Activated CD4-positive, alpha-beta T cell treated with anti-CD3 and anti-CD28 coated beads, Interleukin-2, amount 10 ng/mL, durations not matched to agents 7 days and 5 days (primary cell): ENCODE data around the gene GPHA2. TPM values are rescaled to one million over a fixed set of nuclear protein-coding genes. Genes with fewer than 3 reads are reported as not detected.

Experiments used
- CTCF ChIA-PET: fragments of 350-600 bp; sonication (Branson Sonifier 250); formaldehyde crosslinking; loops from one replicate; lab custom pipeline; 2021; ENCODE audit warnings: antibody characterized with exemption; lab: Charles Lee
- POLR2A ChIA-PET: fragments of 350-600 bp; sonication (Branson Sonifier 250); formaldehyde crosslinking; loops from one replicate; lab custom pipeline; 2021; ENCODE audit warnings: antibody characterized with exemption; lab: Charles Lee
- DNase-seq: peaks from one replicate; pipeline ENCODE4 v3.0.0-alpha.2; 2020
- H3K27ac Mint-ChIP-seq: one replicate; pipeline ENCODE4 v1.8.0; 2021; ENCODE audit warnings: mild to moderate bottlenecking, moderate library complexity, mixed read lengths
- H3K27me3 Mint-ChIP-seq: one replicate; pipeline ENCODE4 v1.8.0; 2021; ENCODE audit warnings: mixed read lengths
- H3K36me3 Mint-ChIP-seq: one replicate; pipeline ENCODE4 v1.8.0; 2021; ENCODE audit warnings: low read depth, mixed read lengths
- H3K4me1 Mint-ChIP-seq: one replicate; pipeline ENCODE4 v1.8.0; 2021; ENCODE audit warnings: mixed read lengths
- H3K4me3 Mint-ChIP-seq: one replicate; pipeline ENCODE4 v1.8.0; 2021; ENCODE audit warnings: mild to moderate bottlenecking, moderate library complexity, mixed read lengths
- H3K9me3 Mint-ChIP-seq: one replicate; pipeline ENCODE4 v1.8.0; 2021; ENCODE audit warnings: mixed read lengths
- total RNA-seq, 2 experiments: library from RNA; stranded (reverse); gene quantifications; one replicate each; pipeline ENCODE4 v1.2.3, GENCODE V29; 2021

Gene GPHA2
- total RNA-seq, 2 experiments from 2014 or later, result not detected

- Mint-ChIP-seq H3K9me3 (no peaks in the 10 kb centered on the region), H3K27ac (no peak overlapping the region), H3K27me3 (no peaks in the 10 kb centered on the region), H3K4me3 (no peak overlapping the region), H3K36me3 (peaks cover 4% of the 10 kb centered on the region), H3K4me1 (peaks cover 8% of the 10 kb centered on the region)
- POLR2A ChIA-PET, result no interaction called here
- CTCF ChIA-PET, result interaction anchor here (0.7 to 29.3 kb wide), 7 partner anchors 8 to 121 kb away, joined by 3 to 732 read pairs (median 5); partner anchors contain the start of genes ARL2, CDC42BPG and GPHA2
- no peak for DNase-seq
These were observed 42.3 kb downstream of the GPHA2 start for GRCh38 chr11:64893194-64894069.

GRCh38 chr11:64892838-64893193 is 42.9 kb downstream of the GPHA2 start:
- POLR2A ChIA-PET, result no interaction called here
- H3K9me3 Mint-ChIP-seq, result no peaks in the 10 kb centered on the region

GRCh38 chr11:64892411-64892831 is 43.3 kb downstream of the GPHA2 start:
- peak overlapping the region; percentile 42 for H3K27ac Mint-ChIP-seq
- POLR2A ChIA-PET, result no interaction called here
- no peak overlapping the region for H3K4me3 Mint-ChIP-seq

More at GRCh38 chr11:64892838-64893193, 42.9 kb downstream of the GPHA2 start:
- no peak overlapping the region for H3K27ac Mint-ChIP-seq
- peaks cover 13% of the 10 kb centered on the region for H3K4me1 Mint-ChIP-seq
- no peak overlapping the region for H3K4me3 Mint-ChIP-seq
- no peaks in the 10 kb centered on the region for H3K27me3 Mint-ChIP-seq
- no peak for DNase-seq
- peaks cover 4% of the 10 kb centered on the region for H3K36me3 Mint-ChIP-seq
- CTCF ChIA-PET, result interaction anchor here (0.9 to 29.3 kb wide), 2 partner anchors 38 to 43 kb away, joined by 3 to 732 read pairs; partner anchors contain the start of genes CDC42BPG and GPHA2

GRCh38 chr11:64891880-64892279 is 43.8 kb downstream of the GPHA2 start:
- peaks cover 4% of the 10 kb centered on the region for H3K36me3 Mint-ChIP-seq
- no peak for DNase-seq
- H3K4me1 Mint-ChIP-seq, result peaks cover 19% of the 10 kb centered on the region
- H3K27me3 Mint-ChIP-seq, result no peaks in the 10 kb centered on the region
- no peak overlapping the region for H3K4me3 Mint-ChIP-seq
- CTCF ChIA-PET, result interaction anchor here (29.3 kb wide), 1 partner anchor 37 kb away, joined by 732 read pairs; the partner anchor contains the start of gene CDC42BPG
- peak overlapping the region; percentile 73 for H3K27ac Mint-ChIP-seq
- H3K9me3 Mint-ChIP-seq, result no peaks in the 10 kb centered on the region
- POLR2A ChIA-PET, result interaction anchor here (0.9 kb wide), 1 partner anchor 48 kb away, joined by 4 read pairs; the partner anchor contains the start of gene CDC42BPG

More at GRCh38 chr11:64892411-64892831, 43.3 kb downstream of the GPHA2 start:
- no peaks in the 10 kb centered on the region for H3K9me3 Mint-ChIP-seq
- CTCF ChIA-PET, result interaction anchor here (0.9 to 29.3 kb wide), 2 partner anchors 38 to 43 kb away, joined by 3 to 732 read pairs; partner anchors contain the start of genes CDC42BPG and GPHA2
- no peaks in the 10 kb centered on the region for H3K27me3 Mint-ChIP-seq
- peaks cover 4% of the 10 kb centered on the region for H3K36me3 Mint-ChIP-seq
- H3K4me1 Mint-ChIP-seq, result peaks cover 17% of the 10 kb centered on the region
- DNase-seq, result no peak

GRCh38 chr11:64891215-64891848 is 44.4 kb downstream of the GPHA2 start:
- ChIA-PET POLR2A (interaction anchor here (0.9 kb wide), 1 partner anchor 47 kb away, joined by 4 read pairs; the partner anchor contains the start of gene CDC42BPG), CTCF (interaction anchor here (0.8 to 29.3 kb wide), 2 partner anchors 9 to 36 kb away, joined by 4 to 732 read pairs; partner anchors contain the start of gene CDC42BPG)
- Mint-ChIP-seq H3K27ac (peak overlapping the region; percentile 73), H3K4me3 (no peak overlapping the region), H3K9me3 (no peaks in the 10 kb centered on the region), H3K27me3 (no peaks in the 10 kb centered on the region), H3K36me3 (peaks cover 4% of the 10 kb centered on the region), H3K4me1 (peaks cover 19% of the 10 kb centered on the region)
- no peak for DNase-seq

GRCh38 chr11:64890522-64890939 is 45.2 kb downstream of the GPHA2 start:
- ChIA-PET POLR2A (no interaction called here), CTCF (interaction anchor here (0.8 to 29.3 kb wide), 2 partner anchors 10 to 36 kb away, joined by 4 to 732 read pairs; partner anchors contain the start of gene CDC42BPG)
- Mint-ChIP-seq H3K4me1 (peaks cover 27% of the 10 kb centered on the region), H3K36me3 (peaks cover 4% of the 10 kb centered on the region), H3K27me3 (no peaks in the 10 kb centered on the region), H3K27ac (no peak overlapping the region), H3K9me3 (no peaks in the 10 kb centered on the region), H3K4me3 (no peak overlapping the region)
- no peak for DNase-seq

- Mint-ChIP-seq H3K4me3 (no peak overlapping the region), H3K4me1 (peaks cover 35% of the 10 kb centered on the region)
- CTCF ChIA-PET, result interaction anchor here (1.0 to 29.3 kb wide), 6 partner anchors 9 to 34 kb away, joined by 3 to 732 read pairs (median 8); partner anchors contain the start of gene CDC42BPG
These were observed 46.8 kb downstream of the GPHA2 start for GRCh38 chr11:64888729-64889511.

GRCh38 chr11:64888406-64888728 is 47.3 kb downstream of the GPHA2 start:
- H3K27ac Mint-ChIP-seq, result peak overlapping the region; percentile 84
- DNase-seq, result no peak
- H3K9me3 Mint-ChIP-seq, result no peaks in the 10 kb centered on the region
- H3K4me3 Mint-ChIP-seq, result peak overlapping the region; percentile 63
- CTCF ChIA-PET, result interaction anchor here (0.6 to 29.3 kb wide), 15 partner anchors 8 to 199 kb away, joined by 3 to 732 read pairs (median 5); partner anchors contain the start of gene CDC42BPG
- POLR2A ChIA-PET, result interaction anchor here (0.6 to 0.7 kb wide), 2 partner anchors 10 to 29 kb away, joined by 3 to 4 read pairs; partner anchors contain the start of gene EHD1
- H3K27me3 Mint-ChIP-seq, result no peaks in the 10 kb centered on the region
- H3K36me3 Mint-ChIP-seq, result no peaks in the 10 kb centered on the region
- H3K4me1 Mint-ChIP-seq, result peaks cover 39% of the 10 kb centered on the region

More at GRCh38 chr11:64888729-64889511, 46.8 kb downstream of the GPHA2 start:
- H3K36me3 Mint-ChIP-seq, result no peaks in the 10 kb centered on the region
- no peaks in the 10 kb centered on the region for H3K27me3 Mint-ChIP-seq
- no peak overlapping the region for H3K27ac Mint-ChIP-seq
- H3K9me3 Mint-ChIP-seq, result no peaks in the 10 kb centered on the region
- no peak for DNase-seq
- POLR2A ChIA-PET, result no interaction called here

GRCh38 chr11:64887757-64888405 is 47.8 kb downstream of the GPHA2 start:
- Mint-ChIP-seq H3K9me3 (no peaks in the 10 kb centered on the region), H3K4me1 (peaks cover 41% of the 10 kb centered on the region), H3K4me3 (peak overlapping the region; percentile 63), H3K27ac (peak overlapping the region; percentile 84), H3K27me3 (no peaks in the 10 kb centered on the region), H3K36me3 (no peaks in the 10 kb centered on the region)
- DNase-seq, result peak; percentile 84
- ChIA-PET CTCF (interaction anchor here (0.6 to 29.3 kb wide), 15 partner anchors 9 to 199 kb away, joined by 3 to 732 read pairs (median 5); partner anchors contain the start of gene CDC42BPG), POLR2A (interaction anchor here (0.6 to 0.7 kb wide), 2 partner anchors 10 to 28 kb away, joined by 3 to 4 read pairs; partner anchors contain the start of gene EHD1)

GRCh38 chr11:64887234-64887756 is 48.4 kb downstream of the GPHA2 start:
- no peak overlapping the region for H3K27ac Mint-ChIP-seq
- CTCF ChIA-PET, result interaction anchor here (0.9 to 29.3 kb wide), 7 partner anchors 8 to 102 kb away, joined by 3 to 732 read pairs (median 6); partner anchors contain the start of gene CDC42BPG
- H3K4me3 Mint-ChIP-seq, result no peak overlapping the region
- no peak for DNase-seq
- no peaks in the 10 kb centered on the region for H3K9me3 Mint-ChIP-seq
- no peaks in the 10 kb centered on the region for H3K36me3 Mint-ChIP-seq
- POLR2A ChIA-PET, result no interaction called here
- no peaks in the 10 kb centered on the region for H3K27me3 Mint-ChIP-seq
- peaks cover 41% of the 10 kb centered on the region for H3K4me1 Mint-ChIP-seq
